ENCODE results near the gene FBRSL1.
"Not testable (repeated sequence)": the region's sequence is repeated elsewhere in the genome, so short reads cannot be mapped to it uniquely, and the experiment has no call there.

FBRSL1 gene

GRCh38 chr12:132471858-132472255 lies 18.1 kb upstream of the FBRSL1 start:
- DNase-seq = no peak

- no peak for DNase-seq
Observed at GRCh38 chr12:132472386-132472785, 17.6 kb upstream of the FBRSL1 start.

- peak; percentile 63 for DNase-seq
Observed at GRCh38 chr12:132474237-132474741, 15.7 kb upstream of the FBRSL1 start.

GRCh38 chr12:132474799-132475303 lies 15.1 kb upstream of the FBRSL1 start:
- not testable (repeated sequence) for DNase-seq

DNA sequence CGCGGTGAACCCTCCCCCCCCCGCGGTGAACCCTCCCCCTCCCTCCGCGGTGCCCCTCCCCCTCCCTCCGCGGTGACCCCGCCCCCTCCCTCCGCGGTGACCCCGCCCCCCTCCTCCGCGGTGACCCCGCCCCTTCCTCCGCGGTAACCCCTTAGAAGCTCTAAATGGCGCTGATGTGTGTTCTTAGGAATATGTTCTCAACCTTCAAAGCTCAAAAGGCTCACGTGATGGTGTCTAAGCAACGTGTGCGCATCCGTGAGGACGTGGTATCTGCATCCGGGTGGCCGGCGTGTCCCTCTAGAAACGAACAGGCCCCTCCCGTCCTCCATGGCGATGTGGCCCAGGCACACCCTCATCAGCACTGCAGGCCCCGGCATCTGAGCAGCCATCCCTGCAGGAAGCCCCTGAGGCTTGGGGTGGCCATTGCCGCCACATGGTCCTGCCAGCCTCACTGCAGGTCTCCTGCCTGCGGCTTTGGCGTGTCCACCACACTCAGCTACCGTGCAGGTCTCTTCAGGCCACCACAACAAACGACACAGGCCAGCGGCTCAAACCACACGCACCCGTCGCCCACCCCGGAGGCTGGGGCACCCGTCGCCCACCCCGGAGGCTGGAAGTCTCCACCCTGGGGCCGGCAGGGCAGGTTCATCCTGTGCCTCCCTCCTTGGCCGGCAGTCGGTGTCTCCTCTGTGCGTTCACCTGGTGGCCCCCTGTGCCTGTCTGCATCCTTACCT lies 14.5 kb upstream of the FBRSL1 start:
- DNase-seq = peak; percentile 68

DNA sequence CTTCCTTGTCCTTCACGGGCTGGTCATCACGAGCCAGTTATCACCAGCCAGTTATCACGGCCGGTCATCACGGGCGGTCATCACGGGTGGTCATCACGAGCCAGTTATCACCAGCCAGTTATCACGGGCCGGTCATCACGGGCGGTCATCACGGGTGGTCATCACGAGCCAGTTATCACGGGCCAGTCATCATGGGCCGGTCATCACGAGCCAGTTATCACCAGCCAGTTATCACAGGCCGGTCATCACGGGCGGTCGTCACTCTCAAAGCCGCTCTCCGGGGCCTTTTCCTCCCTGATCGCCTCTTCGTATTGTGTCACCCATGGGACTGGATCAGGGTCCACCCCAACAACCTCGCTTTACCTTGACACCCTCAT lies 13.9 kb upstream of the FBRSL1 start:
- no peak for DNase-seq

- DNase-seq = no peak
Observed at GRCh38 chr12:132476421-132476820, 13.5 kb upstream of the FBRSL1 start.

- DNase-seq = no peak
Observed at GRCh38 chr12:132477017-132477702, 12.8 kb upstream of the FBRSL1 start.

DNA sequence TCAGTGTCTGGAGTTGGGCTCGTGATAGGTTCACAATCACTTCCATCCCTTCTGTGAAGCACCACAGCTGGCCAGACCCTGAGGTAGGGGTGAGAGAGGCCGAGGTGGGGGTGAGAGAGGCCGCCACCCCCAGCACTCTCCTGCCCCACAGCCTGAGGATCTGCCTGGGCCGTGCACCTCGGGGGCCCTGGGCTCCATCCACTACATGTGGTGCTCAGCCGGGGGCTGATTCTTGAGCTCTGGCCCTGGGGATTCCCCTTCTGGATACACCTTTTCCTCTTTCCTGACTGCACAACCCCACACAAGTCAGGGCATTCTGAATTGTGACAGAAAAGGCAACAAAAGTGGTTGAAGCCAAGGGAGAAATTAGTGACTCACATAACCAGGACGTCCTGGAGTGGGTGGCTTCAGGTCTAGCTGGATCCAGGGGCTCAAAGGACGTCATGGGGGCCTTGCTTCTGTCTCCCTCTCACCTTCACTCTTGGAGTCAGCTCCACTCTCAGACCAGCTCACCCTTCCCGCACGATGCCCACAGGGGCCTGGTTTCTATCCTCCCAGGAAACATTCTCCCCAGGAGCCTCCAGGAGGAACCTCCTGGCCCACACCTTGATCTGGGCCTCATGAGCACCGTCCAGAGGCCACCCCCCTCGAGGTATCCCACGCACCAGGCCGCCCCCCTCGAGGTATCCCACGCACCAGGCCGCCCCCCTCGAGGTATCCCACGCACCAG lies 12.1 kb upstream of the FBRSL1 start:
- no peak for DNase-seq

DNA sequence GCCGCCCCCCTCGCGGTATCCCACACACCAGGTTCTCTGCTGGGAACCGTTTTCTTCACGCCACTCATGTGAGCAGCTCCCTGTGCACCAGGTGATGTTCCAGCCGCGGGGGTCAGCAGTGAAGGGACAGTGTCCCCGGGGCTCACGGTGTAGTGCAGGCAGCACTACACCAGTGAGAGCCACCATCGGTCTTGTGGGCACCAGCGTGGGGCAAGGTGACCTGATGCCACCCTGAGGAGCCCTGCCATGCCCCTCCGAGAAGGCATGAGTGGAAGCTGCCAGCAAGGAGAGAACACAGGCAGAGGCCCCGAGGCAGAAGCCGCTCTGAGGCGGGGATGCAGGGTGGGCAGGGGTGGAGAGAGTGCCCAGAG lies 11.5 kb upstream of the FBRSL1 start:
- no peak for DNase-seq

- DNase-seq = no peak
Observed at GRCh38 chr12:132478845-132479244, 11.1 kb upstream of the FBRSL1 start.

DNA sequence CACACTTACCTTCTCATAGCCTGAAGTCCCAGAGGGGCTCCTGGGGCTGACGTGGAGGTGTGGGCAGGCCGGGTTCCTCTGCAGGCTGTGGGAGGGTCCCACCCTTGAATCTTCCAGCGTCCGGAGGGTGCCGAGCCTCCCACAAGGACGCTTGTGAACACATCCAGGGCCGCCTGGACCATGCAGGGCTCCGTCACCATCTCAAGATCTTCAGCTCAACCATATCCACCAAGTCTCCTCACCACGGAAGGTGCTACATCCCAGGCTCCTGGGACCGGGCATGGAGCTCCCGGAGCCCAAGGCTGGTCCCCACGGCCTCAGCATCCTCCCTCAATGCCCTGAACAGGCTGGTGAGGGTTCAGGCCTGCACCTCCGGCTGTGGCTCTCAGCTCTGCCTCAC lies 10.7 kb upstream of the FBRSL1 start:
- no peak for DNase-seq

GRCh38 chr12:132479938-132480622 lies 9.9 kb upstream of the FBRSL1 start:
- DNase-seq = no peak

DNA sequence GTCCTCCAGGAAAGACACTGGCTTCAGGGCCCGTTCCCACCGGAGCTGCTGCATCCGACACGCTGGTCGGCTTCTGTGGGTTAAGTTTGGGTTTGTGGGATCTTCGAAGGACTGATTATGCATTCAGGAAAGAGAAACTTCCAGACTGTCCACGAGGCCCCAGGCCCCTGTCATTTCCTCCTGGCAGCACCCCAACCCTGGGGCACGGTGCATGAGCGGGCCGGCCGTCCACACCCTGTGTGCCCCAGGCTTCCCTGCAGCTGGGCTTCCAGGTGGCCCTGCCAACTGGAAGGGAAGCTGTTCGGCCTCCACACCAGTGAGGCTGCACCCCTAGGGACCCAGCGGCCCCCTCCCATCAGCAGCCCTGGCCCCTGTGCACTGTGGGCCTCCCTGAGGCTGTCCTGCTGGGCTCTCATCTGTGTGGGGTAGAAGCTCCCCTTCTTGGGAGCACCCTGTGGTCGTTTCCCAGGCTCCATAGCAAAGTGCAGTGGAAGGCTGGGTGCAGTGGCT lies 9.3 kb upstream of the FBRSL1 start:
- no peak for DNase-seq

GRCh38 chr12:132481345-132481744 lies 8.6 kb upstream of the FBRSL1 start:
- no peak for DNase-seq

DNA sequence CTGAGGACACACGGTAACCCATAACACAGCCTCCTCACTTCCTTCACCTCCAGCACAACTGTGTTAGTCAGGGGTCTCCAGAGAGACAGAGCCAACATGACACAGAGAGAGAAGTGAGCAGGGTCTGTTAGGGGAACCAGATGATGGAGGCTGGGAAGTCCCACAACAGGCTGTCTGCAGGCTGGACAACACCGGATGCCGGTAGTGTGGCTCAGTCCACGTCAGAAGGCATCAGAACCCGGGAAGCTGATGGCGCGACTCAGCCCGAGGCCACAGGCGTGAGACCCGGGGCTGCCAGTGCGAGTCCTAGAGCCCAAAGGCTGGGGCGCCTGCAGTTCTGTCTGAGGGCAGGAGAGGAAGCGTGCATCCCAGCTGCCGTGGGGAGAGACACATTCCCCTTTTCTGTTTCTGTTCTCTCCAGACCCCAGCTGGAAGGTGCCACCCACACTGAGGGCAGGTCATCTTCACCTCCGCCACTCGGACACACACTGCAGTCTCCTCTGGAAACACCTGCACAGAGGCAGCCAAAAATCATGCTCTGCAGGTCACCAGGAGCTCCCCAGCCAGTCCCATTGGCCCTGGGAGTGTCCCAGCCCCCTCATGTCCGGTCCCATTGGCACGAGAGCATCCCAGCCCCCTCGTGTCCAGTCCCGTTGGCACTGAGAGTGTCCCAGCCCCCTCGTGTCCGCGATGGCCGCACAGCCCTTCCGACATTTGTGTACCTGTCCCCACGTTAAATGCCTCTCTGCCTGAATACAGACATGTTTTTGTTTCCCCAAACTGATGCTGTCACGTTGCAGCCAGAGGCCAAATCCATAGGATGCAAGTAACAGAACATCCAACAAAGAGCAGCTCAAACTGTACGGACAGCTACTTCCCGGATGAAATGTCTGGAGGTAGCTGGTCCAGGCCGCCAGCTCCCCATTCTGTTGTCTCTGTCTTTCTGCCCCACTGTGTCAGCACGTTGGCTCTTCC lies 7.9 kb upstream of the FBRSL1 start:
- DNase-seq = no peak

DNA sequence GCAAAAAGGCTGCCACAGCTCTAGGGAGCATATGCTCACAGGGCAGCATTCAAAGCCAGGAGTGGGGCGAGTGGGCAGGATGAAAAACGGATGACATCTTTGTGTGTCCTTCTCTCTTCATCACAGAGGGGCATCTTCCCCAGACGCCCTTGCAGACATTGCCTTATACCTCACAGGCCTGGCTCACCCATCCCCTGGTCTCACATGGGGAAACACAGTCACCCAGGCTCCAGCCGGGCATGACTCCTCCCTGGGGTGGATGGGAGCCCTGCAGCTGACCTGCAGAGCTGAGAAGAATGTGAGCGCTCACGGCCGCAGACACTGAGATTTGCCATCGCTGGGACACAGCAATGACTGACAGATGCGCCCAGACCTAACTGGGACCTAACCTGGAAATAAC lies 7.2 kb upstream of the FBRSL1 start:
- no peak for DNase-seq

GRCh38 chr12:132483208-132483607 lies 6.7 kb upstream of the FBRSL1 start:
- DNase-seq = no peak

- DNase-seq = no peak
Observed at GRCh38 chr12:132483612-132484011, 6.3 kb upstream of the FBRSL1 start.

- no peak for DNase-seq
Observed at GRCh38 chr12:132484183-132484890, 5.6 kb upstream of the FBRSL1 start.

DNA sequence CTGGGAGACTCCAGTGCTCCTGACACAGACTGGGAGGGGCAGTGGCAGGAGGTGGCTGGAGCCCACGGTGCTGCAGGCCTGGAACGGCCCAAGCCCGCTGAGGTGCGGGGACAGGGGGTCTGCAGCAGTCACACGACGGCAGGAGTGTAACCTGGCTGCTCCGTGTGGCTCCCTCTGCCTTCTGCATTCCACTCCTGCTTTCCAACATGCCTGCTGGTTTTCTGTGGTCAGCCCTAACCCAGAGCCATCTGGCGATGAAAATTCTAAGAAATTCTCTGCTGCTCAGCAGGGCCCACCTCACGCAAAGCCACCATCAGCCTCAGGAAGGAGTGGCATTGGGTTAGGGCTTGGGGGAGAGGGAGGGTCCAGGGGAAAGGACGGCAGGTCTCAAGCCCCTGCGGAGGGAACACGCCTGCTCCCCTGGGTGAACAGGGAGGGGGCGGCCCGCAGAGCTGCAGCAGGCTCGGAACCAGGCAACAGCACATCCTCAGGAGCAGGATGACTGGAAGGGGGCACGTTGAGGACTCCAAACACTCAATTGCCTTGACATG lies 5.0 kb upstream of the FBRSL1 start:
- no peak for DNase-seq
